SJSA1 (cell line): ENCODE data around the gene MZT2B. TPM values are rescaled to one million over a fixed set of nuclear protein-coding genes. Genes with fewer than 3 reads are reported as not detected.
"Not testable (repeated sequence)": the region's sequence is repeated elsewhere in the genome, so short reads cannot be mapped to it uniquely, and the experiment has no call there.

Experiments
- DNase-seq, 2 experiments: peaks; one replicate each; pipeline ENCODE4 v3.0.0-alpha.2; 2015 to 2020; ENCODE audit warnings: low spot score in 2 of 2, low read depth in 1 of 2
- H3K27ac ChIP-seq: fragments of 250-450 bp; sonication (Bioruptor Pico); 2 replicates; pipeline ENCODE4 v1.5.1; 2020; ENCODE audit warnings: mild to moderate bottlenecking, moderate library complexity
- H3K27me3 ChIP-seq: fragments of 250-450 bp; sonication (Bioruptor Pico); replicated peaks from 2 replicates; pipeline ENCODE4 v1.5.1; 2020; ENCODE audit warnings: mild to moderate bottlenecking, moderate library complexity
- H3K36me3 ChIP-seq: fragments of 250-450 bp; sonication (Bioruptor Pico); 2 replicates; pipeline ENCODE4 v1.5.1; 2020; ENCODE audit warnings: mild to moderate bottlenecking
- H3K4me1 ChIP-seq: fragments of 250-450 bp; sonication (Bioruptor Pico); replicated peaks from 2 replicates; pipeline ENCODE4 v1.6.1; 2021; ENCODE audit warnings: mild to moderate bottlenecking
- H3K4me3 ChIP-seq: fragments of 250-450 bp; sonication (Bioruptor Pico); 2 replicates; pipeline ENCODE4 v1.5.1; 2020; ENCODE audit warnings: mild to moderate bottlenecking
- H3K9me3 ChIP-seq: fragments of 250-450 bp; sonication (Bioruptor Pico); replicated peaks from 2 replicates; pipeline ENCODE4 v1.5.1; 2020; ENCODE audit warnings: mild to moderate bottlenecking
- total RNA-seq: library from RNA; depleted of rRNA; stranded (reverse); fragments of >200 nt; shearing (Covaris generic); gene quantifications from 2 replicates; pipeline ENCODE4 v1.2.3, GENCODE V29; 2014

MZT2B gene
- total RNA-seq, 1 experiment from 2014 or later: 169 TPM

DNA sequence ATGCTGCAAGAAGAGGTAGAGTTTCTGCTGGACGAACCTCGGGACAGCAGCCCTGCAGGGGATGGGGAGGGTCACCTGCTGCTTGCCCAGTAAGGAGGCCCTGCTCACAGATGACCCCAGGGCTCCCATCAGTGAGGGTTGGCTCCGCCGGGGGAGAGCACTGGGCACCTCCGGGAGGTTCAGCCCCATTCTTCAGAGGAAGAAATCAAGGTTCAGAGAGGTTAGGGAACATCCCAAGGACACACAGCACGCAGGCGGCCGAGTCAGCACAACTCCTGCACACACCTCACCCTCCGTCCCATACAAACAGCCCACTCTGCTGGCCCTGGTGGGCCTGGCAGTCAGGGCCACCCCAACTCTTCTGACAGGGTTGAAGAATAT, 25.4 kb upstream of the MZT2B start:
- H3K9me3 ChIP-seq: no peaks in the 10 kb centered on the region
- no peak overlapping the region for H3K27ac ChIP-seq
- peaks cover 17% of the 10 kb centered on the region for H3K36me3 ChIP-seq
- DNase-seq: no peak
- no peaks in the 10 kb centered on the region for H3K27me3 ChIP-seq
- H3K4me1 ChIP-seq: no peaks in the 10 kb centered on the region
- no peak overlapping the region for H3K4me3 ChIP-seq

GRCh38 chr2:130157354-130157753, 24.7 kb upstream of the MZT2B start:
- not testable (repeated sequence) for DNase-seq, H3K4me1 ChIP-seq, H3K4me3 ChIP-seq, H3K9me3 ChIP-seq, H3K27me3 ChIP-seq, H3K27ac ChIP-seq
- peaks cover 17% of the 10 kb centered on the region for H3K36me3 ChIP-seq

DNA sequence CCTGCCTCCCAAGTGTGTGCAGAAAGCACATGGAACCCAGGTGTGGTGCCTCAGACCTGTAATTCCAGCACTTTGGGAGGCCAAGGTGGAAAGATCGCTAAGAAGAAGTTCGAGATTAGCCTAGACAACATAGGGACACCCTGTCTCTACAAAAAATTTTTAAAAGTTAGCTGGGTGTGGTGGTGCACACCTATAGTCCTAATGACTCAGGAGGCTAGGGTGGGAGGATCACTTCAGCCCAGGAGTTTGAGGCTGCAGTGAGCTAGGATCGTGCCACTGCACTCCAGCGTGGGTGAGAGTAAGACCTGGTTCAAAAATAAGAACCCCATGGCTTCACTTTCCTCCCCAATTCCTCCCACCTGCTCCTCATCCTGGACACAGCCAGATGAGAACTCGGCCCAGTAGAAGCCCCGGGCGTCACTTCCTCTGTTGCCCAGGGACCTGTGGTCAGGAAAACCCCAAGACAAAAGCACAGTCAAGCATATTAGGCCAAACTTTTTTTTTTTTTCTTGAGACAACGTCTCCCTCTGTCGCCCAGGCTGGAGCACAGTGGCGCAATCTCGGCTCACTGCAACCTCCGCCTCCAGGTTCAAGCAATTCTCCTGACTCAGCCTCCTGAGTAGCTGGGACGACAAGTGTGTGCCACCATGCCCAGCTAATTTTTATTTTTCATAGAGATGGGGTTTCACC, 24.1 kb upstream of the MZT2B start:
- H3K36me3 ChIP-seq: peaks cover 22% of the 10 kb centered on the region
- H3K27me3 ChIP-seq, H3K4me1 ChIP-seq, DNase-seq, H3K27ac ChIP-seq, H3K9me3 ChIP-seq, H3K4me3 ChIP-seq: not testable (repeated sequence)

GRCh38 chr2:130158631-130159030, 23.4 kb upstream of the MZT2B start:
- peaks cover 24% of the 10 kb centered on the region for H3K36me3 ChIP-seq
- no peak overlapping the region for H3K4me3 ChIP-seq
- no peaks in the 10 kb centered on the region for H3K9me3 ChIP-seq
- H3K27me3 ChIP-seq: no peaks in the 10 kb centered on the region
- H3K27ac ChIP-seq: no peak overlapping the region
- DNase-seq: no peak
- no peaks in the 10 kb centered on the region for H3K4me1 ChIP-seq

- not testable (repeated sequence) for H3K9me3 ChIP-seq, DNase-seq, H3K27ac ChIP-seq, H3K4me1 ChIP-seq, H3K4me3 ChIP-seq, H3K27me3 ChIP-seq
- peaks cover 24% of the 10 kb centered on the region for H3K36me3 ChIP-seq
Measured at GRCh38 chr2:130159376-130159775, 22.7 kb upstream of the MZT2B start.

GRCh38 chr2:130160131-130160530, 21.9 kb upstream of the MZT2B start:
- Histone ChIP-seq H3K9me3 (no peaks in the 10 kb centered on the region), H3K36me3 (peaks cover 20% of the 10 kb centered on the region), H3K27me3 (no peaks in the 10 kb centered on the region), H3K4me1 (no peaks in the 10 kb centered on the region), H3K27ac (no peak overlapping the region), H3K4me3 (no peak overlapping the region)
- DNase-seq: no peak

DNA sequence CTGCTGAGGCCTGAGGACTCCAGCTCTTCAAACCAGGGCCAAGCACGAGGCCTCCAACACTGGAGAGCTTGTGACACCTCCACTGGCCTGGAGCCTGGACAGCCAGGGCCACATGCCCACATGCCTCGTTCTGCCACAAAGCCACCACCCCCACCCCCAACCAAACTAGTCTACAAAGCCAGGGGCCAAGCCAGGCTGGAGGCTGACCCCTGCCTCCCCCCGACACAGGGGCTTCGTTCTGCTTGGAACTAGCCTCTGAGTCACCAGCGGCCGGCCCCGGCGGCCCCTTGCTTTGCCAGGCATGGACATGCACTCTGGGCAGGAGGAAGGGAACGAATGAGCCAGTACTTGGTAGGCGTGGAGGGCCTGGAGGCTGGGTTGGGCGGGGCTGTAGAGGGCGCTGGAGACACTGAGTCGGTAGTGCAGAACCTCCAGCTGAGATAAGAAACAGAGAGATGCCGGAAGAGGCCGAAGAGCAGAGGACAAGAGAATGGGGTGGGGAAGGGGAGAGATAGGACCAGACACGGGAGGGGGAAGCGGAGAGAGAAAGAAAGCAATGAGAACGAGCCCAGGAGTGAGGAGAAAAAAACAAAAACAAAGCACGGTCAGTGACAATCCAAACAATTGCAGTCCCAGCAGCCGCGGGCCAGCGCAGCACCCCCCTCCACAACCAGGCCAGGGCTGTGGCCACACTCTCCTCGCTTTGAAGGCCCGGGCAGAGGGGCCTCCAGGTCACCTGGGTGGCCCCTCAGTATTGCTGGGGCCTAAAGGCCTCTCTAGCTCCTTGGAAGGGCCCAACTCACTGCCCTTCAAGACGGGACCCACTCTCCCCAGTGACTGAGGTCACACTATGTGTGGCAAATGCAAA, 21.0 kb upstream of the MZT2B start:
- not testable (repeated sequence) for H3K27me3 ChIP-seq

GRCh38 chr2:130162486-130162885, 19.6 kb upstream of the MZT2B start:
- not testable (repeated sequence) for H3K4me3 ChIP-seq, H3K9me3 ChIP-seq, DNase-seq, H3K27ac ChIP-seq, H3K27me3 ChIP-seq, H3K4me1 ChIP-seq
- H3K36me3 ChIP-seq: peaks cover 22% of the 10 kb centered on the region

More for the DNA sequence above, 21.0 kb upstream of the MZT2B start:
- H3K4me3 ChIP-seq, H3K4me1 ChIP-seq, H3K9me3 ChIP-seq, H3K27ac ChIP-seq, DNase-seq: not testable (repeated sequence)
- H3K36me3 ChIP-seq: peaks cover 20% of the 10 kb centered on the region

DNA sequence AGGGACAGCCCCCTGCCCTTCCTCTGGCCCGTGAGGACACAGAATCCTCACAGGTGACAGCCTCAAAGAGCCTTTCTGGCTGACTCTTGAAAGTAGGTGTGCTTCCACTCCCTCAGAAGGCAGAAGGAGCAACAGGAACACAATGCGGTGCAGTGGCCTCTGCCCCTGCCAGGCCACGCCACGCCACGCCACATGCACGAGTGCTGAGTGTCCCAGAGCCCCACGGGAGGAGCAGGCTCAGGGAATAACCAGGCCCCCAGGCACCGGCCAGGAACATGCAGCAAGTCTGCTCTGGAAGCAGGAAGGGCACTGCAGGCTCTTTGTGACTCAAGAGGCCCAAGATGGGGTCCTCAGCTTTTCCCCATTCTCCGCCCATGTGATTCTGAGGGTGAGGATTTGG, 19.1 kb upstream of the MZT2B start:
- Histone ChIP-seq H3K27ac (no peak overlapping the region), H3K27me3 (no peaks in the 10 kb centered on the region), H3K4me1 (no peaks in the 10 kb centered on the region), H3K36me3 (peaks cover 27% of the 10 kb centered on the region), H3K9me3 (no peaks in the 10 kb centered on the region), H3K4me3 (no peak overlapping the region)
- no peak for DNase-seq

DNA sequence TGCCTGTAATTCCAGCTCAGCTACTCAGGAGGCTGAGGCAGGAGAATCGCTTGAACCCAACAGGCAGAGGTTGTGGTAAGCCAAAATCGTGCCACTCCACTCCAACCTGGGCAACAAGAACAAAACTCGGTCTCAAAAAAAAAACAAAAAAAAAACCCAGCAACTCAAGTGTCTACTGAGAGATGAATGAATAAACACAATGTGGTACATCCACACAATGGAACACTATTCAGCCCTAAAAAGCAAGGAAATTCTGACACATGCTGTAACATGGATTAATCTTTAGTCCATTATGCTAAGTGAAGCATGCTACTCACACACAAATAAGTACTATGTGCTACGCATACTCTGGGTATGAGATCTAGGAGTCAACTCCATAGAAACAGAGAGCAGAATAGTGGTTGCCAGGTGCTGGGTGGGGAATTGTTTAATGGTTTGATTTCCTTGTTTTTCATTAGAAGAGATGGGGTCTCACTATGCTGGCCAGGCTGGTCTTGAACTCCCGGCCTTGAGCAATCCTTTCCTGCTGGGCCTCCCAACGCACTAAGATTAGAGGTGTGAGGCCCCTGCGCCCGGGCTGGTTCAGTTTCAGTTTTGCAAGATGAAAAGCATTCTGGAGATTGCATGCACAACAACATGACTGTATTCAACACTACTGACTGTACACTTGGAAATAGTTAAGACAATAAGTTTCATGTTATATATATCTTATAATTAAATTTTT, 16.6 kb upstream of the MZT2B start:
- Histone ChIP-seq H3K4me3 (no peak overlapping the region), H3K27ac (no peak overlapping the region), H3K4me1 (no peaks in the 10 kb centered on the region), H3K36me3 (peaks cover 27% of the 10 kb centered on the region), H3K9me3 (no peaks in the 10 kb centered on the region), H3K27me3 (no peaks in the 10 kb centered on the region)
- DNase-seq: no peak

- H3K27ac ChIP-seq, H3K4me1 ChIP-seq, H3K4me3 ChIP-seq, H3K27me3 ChIP-seq, H3K9me3 ChIP-seq, DNase-seq: not testable (repeated sequence)
- H3K36me3 ChIP-seq: peaks cover 32% of the 10 kb centered on the region
Measured at GRCh38 chr2:130166611-130167010, 15.5 kb upstream of the MZT2B start.

- H3K27me3 ChIP-seq, H3K4me3 ChIP-seq, DNase-seq, H3K9me3 ChIP-seq, H3K27ac ChIP-seq, H3K4me1 ChIP-seq: not testable (repeated sequence)
- peaks cover 26% of the 10 kb centered on the region for H3K36me3 ChIP-seq
Measured at GRCh38 chr2:130169163-130169562, 12.9 kb upstream of the MZT2B start.

DNA sequence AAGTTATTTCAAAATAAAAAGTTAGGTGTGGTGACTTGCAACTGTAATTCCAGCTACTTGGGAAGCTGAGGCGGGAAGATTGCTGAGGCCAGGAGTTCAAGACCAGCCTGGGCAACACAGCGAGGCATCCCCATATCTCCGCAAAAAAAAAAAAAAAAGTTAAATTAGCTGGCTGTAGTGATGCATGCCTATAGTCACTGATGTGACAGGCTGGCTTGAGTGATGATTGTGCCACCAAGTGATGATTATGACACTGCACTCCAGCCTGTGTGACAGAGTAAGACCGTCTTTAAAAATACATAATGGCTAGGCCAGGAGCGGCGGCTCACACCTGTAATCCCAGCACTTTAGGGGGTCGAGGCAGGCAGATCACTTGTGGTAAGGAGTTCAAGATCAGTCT, 12.2 kb upstream of the MZT2B start:
- H3K27ac ChIP-seq: no peak overlapping the region
- H3K4me1 ChIP-seq: no peaks in the 10 kb centered on the region
- peaks cover 33% of the 10 kb centered on the region for H3K36me3 ChIP-seq
- no peaks in the 10 kb centered on the region for H3K27me3 ChIP-seq
- H3K9me3 ChIP-seq: no peaks in the 10 kb centered on the region
- H3K4me3 ChIP-seq: no peak overlapping the region
- no peak for DNase-seq

- not testable (repeated sequence) for H3K4me3 ChIP-seq, H3K9me3 ChIP-seq, H3K4me1 ChIP-seq, H3K27me3 ChIP-seq, DNase-seq, H3K27ac ChIP-seq
- H3K36me3 ChIP-seq: peaks cover 21% of the 10 kb centered on the region
Measured at GRCh38 chr2:130174866-130175265, 7.2 kb upstream of the MZT2B start.
